Thoracic aorta (tissue), 2 donors: Measurements from ENCODE around the gene MAML2. TPM values are rescaled to one million over a fixed set of nuclear protein-coding genes. Genes with fewer than 3 reads are reported as not detected.

Experiments used
- ATAC-seq: fragments of 150-250 bp; one replicate; pipeline ENCODE4 v1.8.0; 2017; ENCODE audit warnings: low read depth; ENCODE audit not compliant: insufficient number of reproducible peaks, low FRiP score
- DNase-seq: peaks from one replicate; pipeline ENCODE4 v3.0.0-alpha.2; 2020; ENCODE audit warnings: low spot score
- H3K27ac ChIP-seq, 2 donors: fragments of 200-600 bp; sonication (generic); 1 replicate in 1 of 2; 2 replicates in 1 of 2; pipeline ENCODE4 v1.5.1; 2016; ENCODE audit warnings: mild to moderate bottlenecking in 2 of 2, moderate library complexity in 2 of 2
- H3K27me3 ChIP-seq: fragments of 200-600 bp; sonication (generic); replicated peaks from 2 replicates; pipeline ENCODE4 v1.6.0; 2016; ENCODE audit warnings: mild to moderate bottlenecking; ENCODE audit not compliant: insufficient read depth
- H3K36me3 ChIP-seq: fragments of 200-600 bp; sonication (generic); one replicate; pipeline ENCODE4 v1.5.1; 2016
- H3K4me1 ChIP-seq, 2 donors: fragments of 200-600 bp; sonication (generic); 1 replicate in 1 of 2; 2 replicates in 1 of 2; pipeline versions ENCODE4 v1.5.1 to v1.6.0; 2016; ENCODE audit warnings: low read depth in 2 of 2, mild to moderate bottlenecking in 1 of 2; ENCODE audit not compliant: control insufficient read depth in 1 of 2
- H3K4me3 ChIP-seq: fragments of 200-600 bp; sonication (generic); 2 replicates; pipeline ENCODE4 v1.5.1; 2016; ENCODE audit warnings: mild to moderate bottlenecking
- H3K9me3 ChIP-seq: fragments of 200-600 bp; sonication (generic); 2 replicates; pipeline ENCODE4 v1.5.1; 2016
- total RNA-seq, 2 donors: library from RNA; depleted of rRNA; stranded (reverse); fragments of >200 nt; gene quantifications; one replicate each; pipeline versions ENCODE4 v1.1.0 to v1.2.3, GENCODE V29; 2016
- TF ChIP-seq, protein P1 (sequence below): fragments of 200-600 bp; sonication (generic); IDR thresholded peaks from one replicate; pipeline ENCODE4 v1.5.1; 2019; ENCODE audit warnings: antibody characterized with exemption

MAML2 gene
- total RNA-seq, 2 donors from 2014 or later, result 23.4 to 29.6 TPM

DNA sequence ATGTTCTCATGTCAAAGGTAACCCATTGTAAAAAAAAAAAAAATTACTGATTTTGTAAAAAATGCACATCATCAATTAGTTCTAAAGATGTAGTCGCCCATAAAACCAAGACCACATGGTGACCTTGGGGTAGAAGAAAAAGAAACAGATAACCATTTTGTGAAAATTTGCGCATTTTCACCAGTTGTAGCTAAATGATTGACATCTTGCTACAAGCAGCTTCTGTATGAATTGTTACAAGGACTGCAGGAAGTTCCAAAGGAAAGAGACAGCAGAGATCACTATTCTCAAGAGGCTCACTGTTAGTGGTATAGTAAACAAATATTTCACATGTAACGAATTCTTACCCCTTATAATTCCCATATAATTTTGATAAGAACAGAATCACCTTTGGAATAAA lies 48.7 kb downstream of the MAML2 start:
- DNase-seq (no peak), ATAC-seq (no peak)
- H3K4me1 ChIP-seq, result peaks cover 12 to 33% of the 10 kb centered on the region in 2 donors
- H3K27ac ChIP-seq, result no peak overlapping the region
- H3K36me3 ChIP-seq, result no peaks in the 10 kb centered on the region
- H3K9me3 ChIP-seq, result no peaks in the 10 kb centered on the region
- TF ChIP-seq, protein P1, sequence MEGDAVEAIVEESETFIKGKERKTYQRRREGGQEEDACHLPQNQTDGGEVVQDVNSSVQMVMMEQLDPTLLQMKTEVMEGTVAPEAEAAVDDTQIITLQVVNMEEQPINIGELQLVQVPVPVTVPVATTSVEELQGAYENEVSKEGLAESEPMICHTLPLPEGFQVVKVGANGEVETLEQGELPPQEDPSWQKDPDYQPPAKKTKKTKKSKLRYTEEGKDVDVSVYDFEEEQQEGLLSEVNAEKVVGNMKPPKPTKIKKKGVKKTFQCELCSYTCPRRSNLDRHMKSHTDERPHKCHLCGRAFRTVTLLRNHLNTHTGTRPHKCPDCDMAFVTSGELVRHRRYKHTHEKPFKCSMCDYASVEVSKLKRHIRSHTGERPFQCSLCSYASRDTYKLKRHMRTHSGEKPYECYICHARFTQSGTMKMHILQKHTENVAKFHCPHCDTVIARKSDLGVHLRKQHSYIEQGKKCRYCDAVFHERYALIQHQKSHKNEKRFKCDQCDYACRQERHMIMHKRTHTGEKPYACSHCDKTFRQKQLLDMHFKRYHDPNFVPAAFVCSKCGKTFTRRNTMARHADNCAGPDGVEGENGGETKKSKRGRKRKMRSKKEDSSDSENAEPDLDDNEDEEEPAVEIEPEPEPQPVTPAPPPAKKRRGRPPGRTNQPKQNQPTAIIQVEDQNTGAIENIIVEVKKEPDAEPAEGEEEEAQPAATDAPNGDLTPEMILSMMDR, result no peak
- H3K4me3 ChIP-seq, result peak overlapping the region; percentile 45
- no peaks in the 10 kb centered on the region for H3K27me3 ChIP-seq

DNA sequence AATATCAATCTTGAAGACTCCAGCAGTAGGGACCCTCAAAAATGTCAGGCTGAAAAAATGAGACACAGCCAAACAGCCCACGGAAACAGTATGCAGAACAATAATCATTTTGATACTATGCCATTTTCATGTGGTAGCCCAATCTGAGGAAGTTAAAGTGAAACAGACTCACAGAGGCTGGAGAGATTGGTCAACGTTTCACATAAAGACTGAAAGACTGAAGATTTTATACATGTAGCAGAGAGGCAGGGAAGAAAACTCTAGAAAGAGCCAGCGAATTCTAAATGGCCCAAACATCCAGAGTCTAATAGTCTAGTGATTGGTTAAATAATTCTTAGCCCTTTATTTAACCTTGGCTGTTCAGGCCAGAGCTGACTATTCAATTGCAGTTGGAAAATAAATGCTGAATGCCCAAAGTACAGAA lies 49.4 kb downstream of the MAML2 start:
- H3K4me3 ChIP-seq, result peak overlapping the region; percentile 45
- H3K27ac ChIP-seq, result peak overlapping the region; percentile 4 to 57
- H3K9me3 ChIP-seq, result no peaks in the 10 kb centered on the region
- ATAC-seq, result no peak
- TF ChIP-seq, protein P1, result no peak
- DNase-seq, result no peak
- no peaks in the 10 kb centered on the region for H3K27me3 ChIP-seq
- no peaks in the 10 kb centered on the region for H3K36me3 ChIP-seq
- H3K4me1 ChIP-seq, result peaks cover 10 to 31% of the 10 kb centered on the region in 2 donors

DNA sequence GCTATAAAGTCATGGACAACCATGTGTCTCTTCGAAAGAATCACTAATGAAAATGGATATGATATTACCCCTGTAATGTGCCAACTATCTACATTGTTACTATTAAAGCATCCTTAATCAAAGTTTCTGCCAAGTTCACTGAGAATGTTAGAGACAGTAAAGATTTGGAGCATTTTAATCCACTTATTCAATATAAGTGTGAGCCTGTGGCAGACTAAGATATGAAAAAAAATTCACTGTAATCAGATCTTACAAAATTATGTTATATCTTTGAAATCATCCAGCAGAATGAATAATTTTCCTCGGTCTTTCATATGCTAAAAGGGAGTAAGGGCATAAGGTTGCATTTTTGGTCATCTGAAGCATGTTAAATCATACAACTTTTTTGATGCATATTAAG lies 49.9 kb downstream of the MAML2 start:
- H3K27ac ChIP-seq, result peak overlapping the region in 1 of 2 donors; percentile 57

DNA sequence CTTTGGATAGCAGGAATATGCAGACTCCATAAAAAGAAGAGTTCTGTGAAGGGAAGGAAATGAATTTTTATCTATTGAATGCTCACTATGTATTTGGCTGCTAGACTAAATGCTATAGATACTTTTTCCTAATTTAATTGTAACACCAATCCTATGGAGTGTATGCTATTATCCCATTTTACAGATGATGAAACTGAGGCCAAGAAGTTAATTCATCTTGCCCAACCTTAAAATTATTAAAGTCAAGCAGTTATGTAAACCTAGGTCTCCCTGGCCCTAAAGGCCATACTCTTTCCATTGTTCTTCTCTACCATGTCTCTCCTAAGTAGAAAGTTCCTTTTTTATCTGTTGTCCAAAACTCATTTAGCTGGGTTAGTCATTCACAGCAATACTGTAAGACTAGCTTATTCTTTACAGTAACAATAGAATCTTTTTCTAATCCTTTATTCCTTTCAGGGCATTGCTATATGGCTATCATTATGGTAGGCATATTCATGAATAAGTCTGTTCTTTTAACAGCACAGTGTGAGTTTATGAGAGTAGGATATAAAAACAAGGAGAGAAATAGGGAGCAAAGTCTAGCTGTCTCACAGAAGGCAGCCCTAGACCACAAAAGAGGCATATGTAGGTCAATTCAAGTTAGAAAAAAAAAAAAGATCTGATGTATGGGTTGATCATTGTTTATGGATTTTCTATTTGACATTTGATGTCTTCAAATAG lies 50.5 kb downstream of the MAML2 start:
- Histone ChIP-seq H3K27me3 (no peaks in the 10 kb centered on the region), H3K4me3 (no peak overlapping the region), H3K36me3 (no peaks in the 10 kb centered on the region), H3K9me3 (no peaks in the 10 kb centered on the region), H3K27ac (no peak overlapping the region), H3K4me1 (peaks cover 10 to 31% of the 10 kb centered on the region in 2 donors)
- TF ChIP-seq, protein P1, result no peak
- no peak for DNase-seq
- no peak for ATAC-seq

More for the DNA sequence above, 49.9 kb downstream of the MAML2 start:
- no peak for DNase-seq
- peaks cover 10 to 31% of the 10 kb centered on the region in 2 donors for H3K4me1 ChIP-seq
- ATAC-seq, result no peak
- H3K36me3 ChIP-seq, result no peaks in the 10 kb centered on the region
- H3K4me3 ChIP-seq, result peak overlapping the region; percentile 45
- H3K9me3 ChIP-seq, result no peaks in the 10 kb centered on the region
- TF ChIP-seq, protein P1, result no peak
- no peaks in the 10 kb centered on the region for H3K27me3 ChIP-seq

DNA sequence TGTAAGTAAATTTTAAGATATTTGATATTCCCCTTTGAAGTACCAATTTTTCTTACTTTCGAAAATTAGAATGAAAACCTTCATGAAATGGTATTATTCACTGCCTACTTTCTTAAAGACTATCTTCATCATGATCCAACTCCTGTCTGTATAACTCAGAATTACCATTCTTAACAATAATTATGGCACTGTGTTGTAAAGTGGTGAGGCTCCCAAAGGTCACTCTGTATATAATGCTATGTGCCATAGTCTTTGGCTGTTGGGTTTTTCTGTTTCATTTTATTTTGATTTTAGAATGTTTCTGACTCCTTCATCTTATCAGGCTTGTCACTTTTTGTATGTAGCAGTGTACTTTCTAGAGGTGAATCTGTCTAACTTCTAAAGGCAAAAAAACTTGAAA lies 52.4 kb downstream of the MAML2 start:
- no peaks in the 10 kb centered on the region for H3K36me3 ChIP-seq
- ATAC-seq (no peak), DNase-seq (no peak)
- TF ChIP-seq, protein P1, result no peak
- H3K27ac ChIP-seq, result no peak overlapping the region
- H3K9me3 ChIP-seq, result no peaks in the 10 kb centered on the region
- H3K27me3 ChIP-seq, result no peaks in the 10 kb centered on the region
- H3K4me3 ChIP-seq, result no peak overlapping the region
- peaks cover 10 to 31% of the 10 kb centered on the region in 2 donors for H3K4me1 ChIP-seq
